Hippocampal formation (tissue), 2 donors: ENCODE results near the gene KLHDC7B.

ENCODE experiments used
- DNase-seq, 2 donors: peaks; one replicate each; lab custom pipeline; 2025; lab: John Stamatoyannopoulos, UW

The KLHDC7B gene

DNA sequence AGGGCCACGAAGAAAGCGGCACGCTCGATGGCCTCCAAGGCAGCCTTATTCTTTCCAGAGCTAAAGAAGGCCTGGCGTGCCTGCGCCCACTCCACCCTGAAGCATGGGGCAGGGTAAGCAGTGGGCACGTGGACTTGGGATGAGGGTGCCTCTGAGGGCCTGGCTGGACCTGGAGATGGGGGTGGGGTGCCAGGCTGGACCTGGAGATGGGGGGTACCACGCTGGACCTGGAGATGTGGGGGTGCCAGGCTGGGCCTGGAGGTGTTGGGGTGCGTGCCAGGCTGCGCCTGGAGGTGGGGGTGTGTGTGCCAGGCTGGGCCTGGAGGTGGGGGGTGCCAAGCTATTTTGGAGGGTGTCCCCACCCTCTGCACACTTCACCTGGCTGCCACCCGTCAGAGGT is 27.3 kb downstream of the KLHDC7B start:
- no peak for DNase-seq

DNA sequence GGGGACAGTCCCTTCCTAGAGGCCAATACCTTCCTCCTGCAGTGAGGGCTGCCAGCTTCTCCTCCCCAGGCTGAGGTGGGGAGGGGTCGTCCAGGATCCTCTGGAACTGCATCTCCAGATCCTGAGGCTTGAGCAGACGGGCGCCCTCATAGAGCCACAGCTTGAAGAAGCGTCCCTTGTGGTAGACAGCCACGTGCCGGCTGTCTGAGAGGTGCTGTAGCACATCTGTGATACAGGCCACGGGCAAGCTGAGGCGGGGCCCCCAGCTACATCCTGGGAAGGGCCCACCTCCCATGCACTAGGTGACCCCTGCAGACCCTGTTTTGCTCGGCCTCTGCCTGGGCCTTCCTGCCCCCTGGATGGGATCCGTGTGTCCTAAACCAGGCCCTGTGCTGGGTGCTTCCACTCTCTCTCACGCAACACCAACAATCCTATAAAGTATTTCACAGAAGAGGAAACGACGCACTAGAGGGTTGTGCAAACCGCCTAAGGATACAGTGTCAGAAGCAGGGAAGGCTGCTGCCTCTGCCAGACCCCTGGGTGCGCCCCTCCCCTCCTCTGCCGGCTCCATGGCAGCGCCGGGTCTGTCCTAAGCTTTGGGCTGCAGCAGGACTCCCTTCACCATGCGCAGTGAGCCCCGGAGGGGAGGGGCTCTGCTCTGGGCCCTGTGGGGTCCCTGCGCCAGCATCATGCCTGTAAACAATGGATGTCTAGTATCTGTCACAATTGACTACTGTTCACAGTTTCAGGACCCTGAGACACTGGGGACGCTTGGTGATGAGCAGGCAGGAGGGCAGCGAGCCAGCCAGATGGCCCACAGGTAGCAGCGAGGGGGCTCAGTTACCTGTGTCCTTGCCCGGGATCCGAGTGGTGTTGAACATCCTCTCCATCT is 28.0 kb downstream of the KLHDC7B start:
- no peak for DNase-seq

DNA sequence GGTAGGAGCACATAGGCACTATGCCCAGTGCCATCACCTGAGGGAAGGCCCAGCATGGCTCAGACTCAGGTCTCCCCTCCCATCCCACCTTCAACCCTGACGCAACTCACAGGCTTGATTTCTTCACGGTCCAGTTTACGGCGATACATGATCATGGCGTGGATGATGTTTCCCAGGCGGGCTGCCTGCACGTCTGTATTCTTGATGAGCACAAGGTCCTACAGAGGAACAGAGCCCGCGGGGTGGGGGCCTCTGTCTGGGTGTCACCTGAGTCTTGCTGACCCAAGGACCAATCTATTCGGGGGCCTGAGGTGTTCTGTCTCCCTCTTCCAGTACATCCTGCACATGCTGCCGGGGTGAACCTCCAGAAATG is 28.7 kb downstream of the KLHDC7B start:
- no peak for DNase-seq

DNA sequence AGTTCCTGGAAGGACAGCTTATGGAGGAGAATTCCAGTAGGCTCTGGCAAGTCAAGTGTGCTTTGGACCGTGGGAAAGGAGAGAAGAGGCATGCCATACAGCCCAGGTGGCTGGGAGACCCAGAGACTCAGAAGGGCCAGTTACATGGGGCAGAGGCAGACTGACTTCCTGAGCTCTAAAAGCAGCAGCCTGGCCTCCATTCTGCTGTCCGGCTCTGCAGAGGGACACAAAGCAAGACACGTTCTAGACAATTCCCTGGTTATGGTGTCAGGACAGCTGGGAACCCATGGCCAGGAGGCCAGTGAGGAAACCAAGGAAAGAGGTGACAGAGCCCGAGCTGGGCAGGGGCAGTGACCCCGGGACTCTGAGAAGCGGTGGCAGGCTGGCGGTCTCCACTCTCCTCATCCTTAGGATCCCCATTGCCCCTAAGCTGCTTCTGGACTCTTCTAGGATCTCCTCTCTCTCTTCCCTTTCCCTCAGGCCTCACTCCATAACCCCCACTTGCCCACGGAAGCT is 29.8 kb downstream of the KLHDC7B start:
- DNase-seq, result no peak

DNA sequence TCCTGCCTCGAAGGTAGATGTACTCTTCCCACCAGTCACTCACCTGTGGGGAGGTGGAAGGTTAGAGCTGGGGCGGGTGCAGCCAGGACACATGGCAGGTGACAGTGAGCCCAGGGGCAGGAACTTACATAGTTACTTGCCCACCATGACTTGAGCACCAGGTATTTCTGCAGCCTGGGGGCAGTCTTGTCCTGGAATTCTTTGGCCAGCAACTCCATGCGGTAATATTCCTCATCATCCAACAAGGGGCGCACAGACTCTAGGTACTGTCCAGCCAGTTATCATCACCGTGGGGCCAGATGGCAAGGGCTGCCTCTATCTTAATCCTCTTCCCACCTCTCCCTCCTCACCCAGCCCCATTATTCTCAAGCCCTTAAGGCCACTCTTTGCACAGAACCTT is 30.4 kb downstream of the KLHDC7B start:
- no peak for DNase-seq

DNA sequence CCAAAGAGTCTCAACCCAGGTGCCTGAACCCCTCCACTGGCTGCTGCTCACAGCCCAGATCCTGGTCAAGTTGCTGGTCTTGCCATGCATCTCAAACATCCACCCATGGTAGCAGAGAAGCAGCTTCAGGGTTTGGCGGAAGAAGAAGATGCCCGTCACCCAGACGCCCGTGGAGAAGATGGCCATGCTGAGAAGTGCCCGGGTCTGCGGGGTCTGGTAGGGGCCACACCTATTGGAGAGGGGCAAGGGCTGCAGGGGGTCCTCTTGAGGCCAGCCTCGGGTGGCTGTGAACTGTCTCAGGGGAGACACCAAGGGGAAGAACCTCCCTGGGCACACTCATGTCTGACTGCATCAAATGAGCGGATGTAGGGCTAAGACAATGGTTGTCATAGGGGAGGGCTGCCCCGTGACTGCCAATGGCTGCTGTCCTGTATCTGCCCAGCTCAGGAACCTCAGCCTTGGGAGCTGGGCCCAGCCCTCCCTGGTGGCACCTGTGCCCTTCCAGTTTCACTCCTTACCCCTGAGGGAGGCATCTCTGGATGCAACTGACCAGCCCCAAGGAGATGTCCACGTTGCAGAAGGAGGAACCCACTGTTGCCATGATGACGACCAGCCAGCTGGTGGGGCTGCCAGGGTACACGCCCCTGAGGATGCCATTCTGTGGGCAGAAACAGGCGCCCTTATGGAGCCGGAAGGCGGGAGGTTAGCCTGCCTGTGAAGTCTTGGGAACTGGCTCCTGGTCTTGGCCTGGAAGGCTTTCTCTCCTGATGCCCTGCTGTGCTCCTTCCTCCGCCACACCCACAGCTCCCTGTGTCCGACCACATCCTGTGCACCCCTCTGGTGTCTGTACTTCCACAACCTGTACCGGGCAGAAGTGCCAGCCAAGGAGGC is 31.4 kb downstream of the KLHDC7B start:
- DNase-seq, result no peak

DNA sequence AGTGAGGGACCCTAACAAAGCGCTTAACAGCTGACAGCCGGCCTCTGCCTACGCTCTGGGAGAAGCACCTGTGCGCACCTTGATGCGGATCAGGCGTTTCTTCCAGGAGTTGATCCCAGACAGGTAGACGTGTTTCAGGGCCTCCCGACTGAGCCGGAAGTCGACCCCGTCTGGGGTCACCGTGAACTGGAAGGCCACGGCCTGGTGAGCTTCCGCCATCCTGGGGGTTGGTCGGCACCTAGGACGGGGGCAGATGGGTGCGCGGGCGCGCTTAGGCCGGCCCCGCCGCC is 31.9 kb downstream of the KLHDC7B start:
- DNase-seq, result no peak

DNA sequence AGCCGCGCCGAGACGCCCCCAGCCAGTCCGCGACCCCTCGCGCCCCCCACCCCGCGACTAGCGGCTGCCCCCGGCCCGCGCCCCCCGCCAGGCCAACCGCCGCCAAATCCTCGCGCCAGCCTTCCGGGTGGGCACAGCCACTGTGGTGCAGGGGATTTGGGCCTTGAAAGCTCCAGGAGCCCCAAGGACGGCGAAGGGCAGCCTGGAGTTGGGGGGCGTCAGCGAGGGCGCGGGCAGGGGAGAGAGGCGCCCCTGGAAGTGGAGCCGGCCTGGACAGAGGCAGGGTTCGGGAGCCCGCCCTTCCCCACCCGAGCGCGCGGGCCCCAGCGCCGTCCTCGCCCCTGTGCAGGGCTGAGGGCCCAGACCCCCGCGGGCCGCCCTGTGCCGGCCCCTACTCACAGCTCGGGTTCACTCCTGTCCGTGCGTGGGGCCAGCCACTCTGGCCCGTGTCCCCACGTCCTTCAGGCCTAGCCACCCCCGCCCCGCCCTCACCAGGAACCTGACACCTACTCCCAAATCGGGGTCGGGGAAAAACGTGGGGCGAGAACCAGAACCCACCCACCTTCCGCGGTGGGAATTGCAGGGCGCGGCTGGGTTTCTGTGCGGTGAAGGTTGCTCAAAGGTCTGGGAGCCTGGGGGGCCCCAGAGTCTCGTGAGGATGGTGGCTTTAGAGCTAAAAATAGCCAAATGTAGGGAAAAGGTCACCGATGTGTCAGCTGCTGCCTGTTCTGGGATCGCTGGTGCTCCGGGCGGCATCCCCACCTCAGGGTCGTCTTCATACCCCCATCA is 32.5 kb downstream of the KLHDC7B start, which contains the start of gene CPT1B:
CPT1B (minus strand) TSS at position 441 of the 789 bp plus-strand sequence. CDS start 512 bp downstream, outside the sequence.
- no peak for DNase-seq

DNA sequence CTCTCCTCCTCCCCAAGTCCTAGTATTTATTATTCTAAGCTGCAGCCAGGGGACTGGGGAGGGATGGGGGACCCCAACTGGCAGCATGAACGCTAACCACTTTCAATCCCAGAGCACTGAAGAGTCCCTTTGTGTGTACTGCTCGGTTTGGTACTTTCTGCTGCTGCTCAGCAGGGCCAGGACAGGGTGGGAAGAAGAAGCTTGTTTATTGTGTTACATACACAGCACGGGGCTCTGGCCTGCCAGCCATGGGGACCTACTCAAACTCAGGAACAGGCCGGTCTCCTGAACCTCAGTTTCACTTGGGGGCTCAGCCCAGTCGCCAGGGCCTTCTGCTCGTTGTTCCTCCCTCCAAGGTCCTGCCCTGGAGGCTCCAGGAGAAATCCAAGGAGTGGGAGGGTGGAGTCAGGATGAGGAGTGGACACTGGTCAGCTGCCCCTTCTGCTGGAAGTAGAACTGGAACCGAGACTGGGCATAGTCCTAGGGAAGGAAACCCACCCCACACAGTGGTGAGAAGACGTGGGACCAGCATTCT is 33.1 kb downstream of the KLHDC7B start:
- no peak for DNase-seq

DNA sequence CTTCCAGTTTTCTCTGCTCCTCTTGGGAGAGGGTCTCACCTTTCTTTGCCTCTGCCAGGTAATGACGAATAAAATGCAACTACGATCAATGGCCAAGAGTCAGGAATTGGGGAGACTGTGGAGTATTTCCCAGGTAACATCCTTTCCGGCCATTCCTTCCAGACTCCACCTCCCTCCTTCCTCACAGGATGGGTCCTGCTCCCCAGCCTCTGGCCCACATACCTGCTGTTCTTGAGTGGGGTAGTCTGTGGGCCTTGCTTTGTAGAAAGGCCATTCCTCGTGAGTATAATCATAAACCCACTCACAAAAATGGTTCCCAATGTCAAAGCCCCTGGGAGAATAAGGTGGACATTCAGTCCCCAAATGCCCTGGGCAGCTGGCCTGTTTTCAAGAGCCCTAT is 34.1 kb downstream of the KLHDC7B start:
- no peak for DNase-seq

DNA sequence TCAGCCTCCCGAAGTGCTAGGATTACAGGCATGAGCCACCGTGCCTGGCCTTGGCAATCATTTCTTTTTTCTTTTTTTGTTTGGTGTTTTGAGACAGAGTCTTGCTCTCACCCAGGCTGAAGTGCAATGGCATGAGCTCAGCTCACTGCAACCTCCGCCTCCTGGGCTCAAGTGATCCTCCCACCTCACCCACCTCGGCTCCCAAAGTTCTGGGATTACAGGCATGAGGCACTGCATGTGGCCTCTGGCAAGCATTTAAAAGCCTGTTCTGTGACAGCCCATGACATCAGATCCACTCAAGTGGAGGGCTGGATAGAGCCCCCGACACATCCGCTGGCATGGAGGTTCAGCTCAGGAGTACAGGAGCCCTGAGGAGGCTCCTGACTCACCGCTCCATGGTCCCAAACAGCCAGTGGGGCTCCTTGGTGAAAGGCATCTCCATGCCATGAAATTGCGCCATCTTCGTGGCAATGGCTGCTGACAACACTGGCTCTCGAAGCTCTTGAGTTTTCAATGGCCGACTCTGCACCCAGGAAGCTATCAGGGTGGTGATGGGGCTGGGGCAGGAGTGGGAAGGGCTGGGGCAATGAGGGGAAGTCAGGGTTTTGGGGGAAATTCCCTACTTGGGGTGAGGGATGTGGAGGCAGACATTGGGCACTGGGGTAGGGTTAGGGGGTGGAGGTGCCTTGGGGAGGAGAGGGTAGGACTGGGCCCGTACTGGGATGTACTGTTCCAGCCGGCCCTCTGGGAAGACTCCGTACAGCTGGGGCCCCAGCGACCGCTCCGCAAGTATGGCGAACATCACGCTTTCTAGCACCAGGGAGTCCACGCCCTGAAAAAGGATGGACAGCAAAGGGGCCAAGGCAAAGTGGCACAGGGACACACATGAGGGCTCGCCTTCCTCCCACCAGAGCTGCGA is 35.6 kb downstream of the KLHDC7B start:
- DNase-seq, result no peak

DNA sequence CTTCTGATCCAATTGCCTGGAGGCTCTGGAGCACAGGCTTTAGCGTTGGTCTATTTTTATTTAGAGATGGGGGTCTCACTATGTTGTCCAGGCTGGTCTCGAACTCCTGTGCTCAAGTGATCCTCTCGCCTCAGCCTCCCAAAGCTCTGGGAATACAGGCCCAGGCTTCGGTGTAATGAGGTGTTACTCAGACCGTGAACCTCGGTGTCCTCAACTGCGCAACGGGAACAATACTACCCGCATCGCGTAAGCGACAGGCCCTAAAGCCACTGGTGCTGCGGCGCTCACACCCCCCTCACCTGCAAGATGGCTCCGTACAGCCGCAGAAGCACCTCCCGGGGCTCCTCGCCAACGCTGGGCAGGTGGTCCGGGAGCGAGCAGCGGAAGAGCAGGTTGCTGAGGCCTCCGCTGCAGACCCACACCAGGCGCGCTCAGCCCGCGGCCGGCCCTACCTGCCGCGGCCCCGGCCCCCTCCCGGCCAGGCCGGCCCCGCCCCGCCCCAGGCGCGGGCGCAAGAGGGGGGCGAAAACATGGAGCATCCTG is 36.3 kb downstream of the KLHDC7B start:
- DNase-seq, result no peak

DNA sequence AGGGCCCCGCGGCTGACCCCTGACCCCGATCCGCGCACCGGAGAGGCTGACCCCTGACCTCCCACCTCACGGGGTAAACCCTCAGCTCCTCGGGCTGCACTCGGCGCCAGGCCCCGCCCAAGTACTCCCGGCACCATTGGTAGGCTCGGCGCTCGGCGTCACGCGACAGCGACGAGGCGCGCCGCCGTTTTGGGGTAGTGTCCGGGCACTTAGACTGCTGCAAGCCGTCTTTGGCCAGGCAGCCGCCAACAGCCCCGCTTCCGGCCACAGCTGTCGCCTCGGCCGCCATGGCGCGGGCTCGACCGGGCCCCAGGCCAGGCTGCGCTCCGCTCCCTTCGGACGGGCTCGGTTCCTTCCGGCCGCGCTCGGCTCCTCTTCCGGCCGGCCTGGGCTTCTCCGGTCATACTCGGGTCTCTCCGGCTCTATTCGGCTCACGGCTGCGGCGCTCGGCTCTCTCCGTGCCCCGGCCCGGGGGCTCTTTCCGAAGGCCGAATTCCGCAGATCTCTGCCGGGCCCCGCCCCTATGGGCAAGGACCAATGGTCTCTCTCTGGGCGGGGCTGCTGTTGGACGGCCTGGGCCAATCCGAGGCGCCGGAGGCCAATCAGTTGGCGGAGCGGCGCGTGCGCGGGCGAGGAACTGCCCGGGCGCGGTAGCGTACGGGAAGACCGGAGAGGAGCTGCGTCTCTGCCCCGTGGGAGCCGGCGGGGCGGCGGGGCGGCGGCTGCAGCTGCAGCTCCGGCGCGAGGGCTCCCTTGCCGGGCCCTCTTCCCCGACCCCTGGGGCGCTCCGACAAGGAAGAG is 37.0 kb downstream of the KLHDC7B start, which contains the start of gene CHKB:
CHKB (minus strand) TSS at position 357 of the 801 bp plus-strand sequence; CDS start at position 289, 68 bp downstream.
- peak; percentile 99 for DNase-seq

DNA sequence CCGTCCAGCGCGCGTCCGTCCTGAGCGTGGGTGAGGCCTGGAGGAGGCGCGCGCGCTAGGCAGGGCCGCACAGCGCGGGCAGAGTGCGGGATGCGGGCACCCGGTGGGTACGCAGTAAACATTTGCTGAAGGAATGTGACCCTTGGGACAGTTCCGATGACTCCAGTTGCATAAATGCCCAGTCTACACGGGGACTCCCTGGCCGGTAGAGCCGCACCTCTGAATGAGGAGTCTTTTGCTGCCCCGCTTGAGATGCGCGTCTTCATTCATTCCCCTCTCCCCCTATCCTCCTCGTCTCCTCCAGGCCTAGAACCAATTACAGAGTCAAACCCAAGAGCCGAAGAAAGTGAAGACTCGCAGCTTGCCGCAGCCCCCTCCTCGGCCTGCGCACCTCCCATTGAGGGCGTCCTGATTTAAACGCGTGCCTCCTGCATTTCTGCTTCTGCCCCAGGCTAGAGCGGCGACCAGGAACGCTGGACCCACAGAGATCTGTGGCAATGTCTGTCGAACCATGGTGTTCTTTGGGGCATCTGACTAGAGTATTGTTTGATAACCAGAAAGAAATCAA is 37.7 kb downstream of the KLHDC7B start:
- no peak for DNase-seq

DNA sequence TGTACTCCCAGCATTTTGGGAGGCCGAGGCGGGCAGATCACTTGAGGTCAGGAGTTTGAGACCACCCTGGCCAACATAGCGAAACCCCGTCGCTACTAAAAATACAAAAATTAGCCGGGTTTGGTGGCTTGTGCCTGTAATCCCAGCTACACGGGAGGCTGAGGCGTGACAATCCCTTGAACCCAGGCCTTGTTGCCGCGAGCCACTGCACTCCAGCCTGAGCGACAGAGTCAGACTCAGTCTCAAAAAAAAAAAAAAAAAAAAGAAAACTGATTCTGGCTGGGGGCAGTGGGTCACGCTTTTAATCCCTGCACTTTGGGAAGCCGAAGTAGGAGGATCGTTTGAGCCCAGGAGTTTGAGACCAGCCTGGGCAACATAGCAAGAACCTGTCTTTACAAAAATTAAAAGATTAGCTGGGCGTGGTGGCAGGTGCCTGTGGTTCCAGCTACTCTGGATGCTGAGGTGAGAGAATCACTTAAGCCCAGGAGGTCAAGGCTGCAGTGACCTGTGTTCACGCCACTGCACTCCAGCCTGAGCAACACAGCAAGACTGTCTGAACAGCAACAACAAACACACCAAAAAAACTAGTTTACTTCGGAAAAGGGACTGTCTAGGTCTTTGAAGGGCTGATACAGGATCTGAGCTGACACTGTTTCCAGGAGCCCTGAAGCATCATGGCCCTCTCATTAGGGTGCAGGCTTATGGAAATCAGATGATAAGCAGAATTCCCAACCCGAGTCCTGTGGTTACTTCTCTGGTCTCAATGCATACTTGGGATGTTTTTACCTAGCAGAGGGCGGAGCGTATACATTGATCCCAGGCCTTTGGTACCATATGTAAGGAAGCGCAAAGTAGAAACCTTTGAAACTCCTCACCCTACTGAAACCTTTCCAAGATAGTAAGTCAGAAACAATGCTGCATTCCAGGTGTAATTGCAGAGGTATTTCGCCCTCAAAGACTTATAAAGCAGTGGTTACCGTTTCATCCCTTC is 38.7 kb downstream of the KLHDC7B start:
- DNase-seq, result no peak

DNA sequence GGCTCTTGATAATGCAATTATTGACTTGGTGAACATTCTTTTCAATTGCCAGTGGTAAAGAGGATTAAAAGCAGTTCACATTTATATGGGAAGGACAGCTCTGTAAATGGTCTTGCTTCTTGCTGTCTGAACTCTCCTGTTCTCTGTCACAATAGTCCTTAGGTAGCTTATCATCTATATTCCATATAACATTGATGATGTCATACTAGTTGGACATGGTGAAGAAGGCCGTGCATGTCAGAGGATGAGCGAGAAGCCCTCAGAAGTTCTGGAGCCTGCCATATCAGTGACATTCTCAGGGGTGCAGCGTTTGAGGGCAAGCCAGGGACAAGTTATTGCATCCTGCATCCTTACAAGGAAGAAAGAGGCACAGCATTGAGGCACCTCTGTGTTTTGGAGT is 39.5 kb downstream of the KLHDC7B start:
- no peak for DNase-seq

DNA sequence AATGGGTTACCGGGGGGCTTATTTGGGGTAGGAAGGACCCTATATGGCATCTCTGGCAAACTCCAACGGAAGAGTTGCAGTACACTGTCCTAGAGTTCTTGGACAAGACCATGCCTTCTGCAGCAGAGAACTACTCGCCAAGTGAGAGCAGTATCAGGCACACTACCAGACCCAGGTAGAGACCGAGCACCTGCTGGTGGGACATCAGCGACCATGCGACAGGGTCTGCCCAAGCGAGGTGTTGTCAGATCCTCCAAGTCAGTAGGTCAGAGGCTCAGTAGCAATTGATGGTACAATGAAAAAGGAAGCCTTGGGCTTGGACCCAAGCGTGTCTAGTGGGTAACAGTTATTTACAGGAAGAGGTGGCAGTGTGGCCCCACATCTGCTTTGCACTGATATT is 40.1 kb downstream of the KLHDC7B start:
- no peak for DNase-seq

DNA sequence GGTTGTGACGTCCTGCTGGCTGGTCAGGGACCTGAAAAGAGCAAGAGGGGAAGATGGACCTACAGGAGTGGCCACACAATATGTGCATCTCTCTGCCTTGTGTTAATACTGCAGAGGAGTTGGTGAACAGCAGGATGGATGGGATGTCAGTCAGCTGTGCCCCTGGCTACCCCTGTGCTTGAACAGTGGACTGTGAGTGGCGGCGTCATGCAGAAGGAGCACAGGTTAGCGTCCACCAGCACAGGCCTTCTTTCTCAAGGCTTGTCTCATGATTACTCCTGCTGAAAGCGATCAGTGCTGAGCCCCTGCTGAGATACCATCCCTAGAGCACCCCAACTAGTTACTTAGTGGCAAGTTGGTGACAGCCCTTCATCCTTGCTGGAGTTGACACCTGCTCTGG is 40.7 kb downstream of the KLHDC7B start:
- DNase-seq, result no peak
